Brain pericyte (primary cell): ENCODE measurements around the gene ING4.
A peak's percentile ranks its signal among the peaks of the same experiment; 100 is the strongest.

Source experiments
- DNase-seq: peaks from one replicate; pipeline ENCODE4 v3.0.0-alpha.2; 2012; ENCODE audit warnings: low read depth, low spot score

The ING4 gene

DNA sequence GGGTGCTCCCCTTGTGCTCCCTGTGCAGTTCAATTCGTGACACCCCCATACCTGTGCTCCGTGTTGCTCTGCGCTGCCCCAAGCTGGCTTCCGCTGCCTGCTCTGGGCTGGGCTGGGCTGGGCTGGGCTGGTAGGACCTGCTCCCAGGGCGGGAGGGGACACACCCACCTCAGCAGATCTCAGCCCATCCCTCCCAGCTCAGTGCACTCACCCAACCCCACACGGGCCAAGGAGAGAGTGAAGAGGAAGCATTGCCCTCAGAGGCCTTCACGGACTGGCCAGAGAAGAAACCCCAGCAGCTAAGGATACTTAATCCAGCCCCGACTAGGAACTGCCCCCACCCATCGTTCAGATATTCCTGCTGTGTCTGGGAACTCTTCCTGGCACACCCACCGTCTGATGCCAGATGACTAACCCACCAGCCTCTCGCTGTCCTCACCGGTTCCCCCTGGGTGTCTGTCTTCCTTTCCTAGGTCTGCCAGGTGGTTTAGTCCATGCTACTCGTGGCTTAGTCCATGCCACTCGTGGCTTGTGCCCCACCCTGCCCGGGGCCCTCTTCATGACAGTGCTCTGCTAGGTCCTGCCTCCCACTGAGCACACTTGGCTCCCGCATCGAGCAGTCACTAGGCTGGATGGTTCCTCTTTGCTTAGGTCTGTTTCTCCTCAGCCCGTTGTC lies 26.9 kb downstream of the ING4 start, which contains the start of gene LPAR5:
Gene LPAR5 (minus strand): TSS at position 104 of the 676 bp plus-strand sequence. CDS start 14,711 bp downstream, outside the sequence.
- DNase-seq: no peak

DNA sequence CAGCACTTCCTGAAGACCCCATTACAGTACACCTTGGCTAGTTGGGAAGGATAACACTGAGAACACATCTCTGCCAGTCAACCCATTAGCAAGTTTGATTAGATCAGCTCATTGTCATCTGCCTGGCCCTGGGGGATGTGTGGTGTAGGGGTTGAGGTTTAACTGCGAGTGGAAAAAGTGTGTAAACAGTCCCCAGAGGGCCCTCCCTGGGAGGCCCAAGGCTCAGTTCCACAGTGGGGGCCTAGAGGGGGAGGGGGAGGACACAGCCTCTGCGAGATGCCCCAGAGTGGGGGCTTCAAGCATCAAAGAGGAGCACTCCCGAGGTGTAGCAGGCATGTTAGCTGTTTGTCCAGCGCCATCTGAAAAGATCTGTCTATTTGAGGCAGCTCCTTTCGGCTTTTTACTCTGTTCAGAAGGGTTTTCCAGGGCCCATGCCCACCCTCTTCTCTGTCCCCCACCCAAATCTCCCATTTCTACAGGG lies 27.5 kb downstream of the ING4 start:
- DNase-seq: no peak

GRCh38 chr12:6632026-6632983 lies 30.6 kb downstream of the ING4 start:
- no peak for DNase-seq

DNA sequence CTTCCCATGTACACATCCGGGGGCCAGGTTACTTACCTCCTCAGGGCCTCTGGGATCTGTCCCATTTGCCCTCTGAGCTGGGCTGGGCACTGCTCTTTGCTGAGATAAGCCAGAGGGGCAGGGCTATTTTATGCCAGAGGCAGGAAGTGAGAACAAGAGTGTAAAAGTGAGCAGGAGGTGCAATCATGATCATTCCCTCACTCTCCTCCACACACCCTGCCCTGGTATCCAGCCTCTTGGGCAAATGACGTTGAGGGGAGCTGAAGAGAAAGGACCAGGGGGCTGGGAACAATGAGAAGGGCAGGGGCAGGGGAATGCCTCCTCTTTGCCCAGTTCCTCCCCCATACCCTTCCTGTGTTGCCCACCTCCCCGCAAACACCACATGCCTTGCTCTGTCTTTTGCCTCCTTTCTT lies 31.4 kb downstream of the ING4 start:
- no peak for DNase-seq

DNA sequence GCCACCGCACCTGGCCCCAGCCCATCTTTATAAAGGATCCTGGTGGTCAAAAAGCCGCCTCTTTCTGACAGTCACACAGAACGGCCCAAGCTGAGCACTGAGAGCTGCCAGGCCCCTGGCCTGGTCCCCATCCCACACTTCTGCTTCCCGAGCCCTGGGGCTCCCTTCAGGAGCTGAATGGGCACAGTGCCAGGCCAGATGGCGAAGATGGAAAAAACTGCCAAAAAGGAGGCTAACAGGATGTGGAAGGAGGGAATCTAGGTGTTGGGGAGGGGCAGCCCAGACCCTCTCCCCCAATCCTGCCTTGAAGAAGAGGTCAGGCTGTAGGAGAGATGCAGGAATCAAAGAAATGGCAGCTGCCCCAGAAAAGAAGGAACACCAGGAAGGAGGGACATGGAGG lies 32.2 kb downstream of the ING4 start:
- no peak for DNase-seq

DNA sequence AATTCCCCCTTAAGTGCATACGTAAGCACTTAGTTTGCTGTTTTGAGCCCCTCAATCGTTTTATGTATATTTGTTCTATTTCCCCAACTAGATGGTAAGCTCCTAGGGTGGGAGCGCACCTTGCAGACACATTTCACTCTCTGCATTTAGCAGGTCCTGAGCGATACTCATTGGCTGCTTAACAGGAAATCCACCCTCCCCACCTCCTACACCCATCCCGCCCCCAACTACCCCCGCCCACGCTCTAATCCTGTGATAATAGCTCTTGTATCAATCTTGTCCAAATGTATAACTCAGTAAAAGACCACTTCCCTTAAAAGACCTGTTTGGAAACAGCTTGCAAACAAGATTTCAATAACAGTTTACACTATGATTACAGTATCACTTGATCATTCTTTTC lies 35.3 kb downstream of the ING4 start:
- DNase-seq: no peak

DNA sequence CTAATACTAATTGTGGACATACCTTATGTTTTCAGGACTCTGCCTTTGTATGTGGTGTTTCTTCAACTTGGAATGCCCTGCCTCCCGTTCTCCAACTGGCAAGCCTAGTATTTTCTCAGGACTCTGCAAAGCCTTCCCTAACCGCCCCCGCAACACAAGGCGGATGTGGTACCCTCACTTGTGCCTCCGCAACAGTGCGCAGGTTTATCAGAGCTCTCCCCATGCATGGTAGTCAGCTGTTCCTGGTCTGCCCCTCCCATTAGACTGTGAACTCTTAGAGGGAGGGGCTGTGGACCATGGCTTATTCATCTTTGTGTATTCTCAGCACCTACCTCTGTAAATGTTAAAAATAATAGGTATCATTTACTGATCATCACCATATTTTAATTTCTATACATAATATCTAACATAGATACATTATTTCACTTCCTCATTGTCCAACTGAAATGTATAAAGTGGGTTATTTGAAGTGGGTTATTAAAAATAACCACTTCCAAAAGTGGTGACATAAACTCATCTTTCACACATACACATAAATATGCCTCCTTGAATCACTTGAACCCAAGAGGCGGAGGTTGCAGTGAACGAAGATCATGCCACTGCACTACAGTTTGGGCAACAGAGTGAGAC lies 36.1 kb downstream of the ING4 start:
- no peak for DNase-seq

DNA sequence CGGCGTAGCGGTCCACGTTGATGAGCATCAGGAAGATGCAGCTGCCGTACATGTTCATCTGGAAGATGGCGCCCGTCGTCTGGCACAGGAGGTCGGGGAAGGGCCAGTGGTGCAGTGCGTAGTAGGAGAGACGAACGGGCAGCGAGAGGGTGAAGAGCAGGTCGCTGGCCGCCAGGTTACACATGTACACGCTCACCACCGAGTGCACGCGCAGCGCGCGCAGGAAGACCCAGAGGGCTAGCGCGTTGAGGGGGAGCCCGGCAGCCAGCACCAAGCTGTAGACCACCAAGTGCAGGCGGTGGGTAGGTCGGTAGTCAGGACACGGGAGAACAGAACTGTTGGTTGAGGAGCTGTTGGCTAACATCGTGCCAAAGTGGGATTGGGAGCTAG lies 42.0 kb downstream of the ING4 start:
- DNase-seq: no peak

GRCh38 chr12:6620137-6620884 lies 42.6 kb downstream of the ING4 start:
- no peak for DNase-seq

DNA sequence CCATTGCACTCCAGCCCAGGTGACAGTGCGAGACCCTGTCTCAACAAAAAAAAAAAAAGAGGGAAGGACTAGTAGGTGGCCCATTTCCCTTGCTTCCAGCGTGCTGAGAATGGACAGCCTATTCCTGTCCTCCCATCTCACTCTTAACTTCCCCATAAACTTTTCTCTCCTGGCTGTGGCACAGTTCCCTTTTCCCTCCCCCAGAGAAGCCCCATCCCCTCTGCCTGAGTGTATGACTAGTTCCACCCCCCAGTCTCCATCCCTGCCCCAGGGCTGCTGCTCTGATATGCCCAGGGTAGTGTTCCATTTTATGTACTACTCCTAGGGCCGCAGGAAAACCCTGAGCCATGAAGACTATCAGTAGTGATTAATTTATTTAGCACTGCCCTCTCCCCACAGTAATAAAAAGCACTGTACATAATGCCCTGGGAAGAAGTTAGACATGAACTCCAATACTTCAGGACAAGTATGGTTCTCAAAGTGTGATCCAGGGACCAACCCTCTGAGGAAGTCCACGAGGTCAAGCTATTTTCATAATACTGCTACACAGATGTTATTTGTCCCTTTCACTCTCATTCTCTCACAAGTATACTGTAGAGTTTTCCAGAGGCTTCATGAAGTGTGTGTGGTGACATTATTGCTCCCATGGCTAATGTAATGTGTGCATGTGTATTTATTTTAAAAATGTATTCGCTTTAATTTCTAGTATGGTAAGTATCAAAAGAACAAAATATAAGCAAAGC lies 44.3 kb downstream of the ING4 start:
- DNase-seq: no peak

- DNase-seq: no peak
Observed at GRCh38 chr12:6615802-6616201, 47.1 kb downstream of the ING4 start.

GRCh38 chr12:6614513-6615172 lies 48.3 kb downstream of the ING4 start:
- no peak for DNase-seq

DNA sequence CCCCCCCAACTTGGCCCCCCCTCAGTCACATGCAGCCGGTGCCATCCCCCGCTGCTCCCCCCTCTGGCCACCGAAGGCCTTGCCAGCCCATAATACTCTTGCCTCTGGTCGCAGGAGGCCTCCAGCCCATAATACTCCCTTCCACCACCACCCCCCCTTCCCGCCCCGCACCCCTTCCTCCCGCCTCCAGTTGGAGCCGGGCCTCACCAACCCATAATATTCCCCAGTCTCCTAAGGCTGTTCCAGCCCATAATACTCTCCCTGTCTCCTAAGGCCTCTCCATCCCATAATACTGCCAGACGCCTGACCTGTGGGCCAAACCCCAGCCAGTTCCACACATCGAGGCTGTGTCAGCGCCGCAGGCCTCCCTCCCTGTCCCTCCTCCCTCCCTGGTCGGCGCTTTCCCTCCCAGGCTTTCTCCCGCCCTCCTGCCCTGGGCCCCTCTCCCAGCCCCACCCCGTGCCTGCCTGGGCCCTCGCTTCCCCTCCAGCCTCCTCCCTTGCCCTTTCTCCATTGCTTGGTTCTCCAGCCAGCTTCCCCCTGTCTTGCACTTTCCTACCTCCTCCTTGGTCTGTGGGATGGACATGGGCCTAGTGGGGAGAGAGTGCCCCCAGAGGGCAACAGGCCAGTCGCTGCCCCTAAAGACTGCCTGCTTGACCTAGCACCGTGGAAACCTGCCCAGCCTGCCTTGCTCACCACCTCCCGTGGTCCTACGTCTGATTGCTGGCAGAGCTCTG lies 49.0 kb downstream of the ING4 start:
- DNase-seq: peak; percentile 94

DNA sequence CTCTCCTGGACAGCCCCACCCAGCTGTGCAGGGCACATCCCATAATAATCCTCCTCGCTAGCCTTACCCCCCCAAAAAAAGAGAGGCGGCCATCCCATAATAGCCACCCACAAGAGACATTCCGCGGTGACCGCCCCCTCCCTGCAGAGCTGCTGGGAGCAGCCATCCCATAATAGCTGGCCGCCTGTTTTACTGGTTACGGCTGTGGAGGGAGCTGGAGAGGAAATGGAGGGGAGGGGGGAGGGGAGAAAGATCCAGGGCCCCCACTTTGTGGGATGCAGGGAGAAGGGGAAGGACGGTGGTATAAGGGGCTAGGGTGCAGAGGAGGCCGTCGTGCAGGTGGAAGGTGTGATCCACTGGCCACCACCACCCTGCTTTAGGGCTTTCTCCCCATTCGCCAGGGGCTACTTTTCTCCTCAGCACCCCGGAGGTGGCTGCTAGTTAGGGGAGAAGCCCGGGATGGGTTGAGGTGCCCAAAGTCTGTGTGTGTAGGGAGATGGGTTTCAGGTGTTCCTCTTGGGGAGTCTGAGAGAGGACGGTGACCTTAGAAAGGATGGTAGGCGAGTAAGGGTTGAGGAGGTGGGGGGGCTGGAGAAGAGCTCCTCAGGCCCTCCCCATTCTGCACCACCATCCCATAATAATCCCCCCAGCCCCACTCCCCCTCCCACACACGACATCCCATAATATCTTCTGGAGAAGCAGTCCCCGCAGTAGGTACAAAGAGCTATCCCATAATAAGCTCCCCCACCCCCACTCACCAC lies 49.7 kb downstream of the ING4 start:
- DNase-seq: no peak

- no peak for DNase-seq
Observed at GRCh38 chr12:6612652-6613014, 50.3 kb downstream of the ING4 start.

DNA sequence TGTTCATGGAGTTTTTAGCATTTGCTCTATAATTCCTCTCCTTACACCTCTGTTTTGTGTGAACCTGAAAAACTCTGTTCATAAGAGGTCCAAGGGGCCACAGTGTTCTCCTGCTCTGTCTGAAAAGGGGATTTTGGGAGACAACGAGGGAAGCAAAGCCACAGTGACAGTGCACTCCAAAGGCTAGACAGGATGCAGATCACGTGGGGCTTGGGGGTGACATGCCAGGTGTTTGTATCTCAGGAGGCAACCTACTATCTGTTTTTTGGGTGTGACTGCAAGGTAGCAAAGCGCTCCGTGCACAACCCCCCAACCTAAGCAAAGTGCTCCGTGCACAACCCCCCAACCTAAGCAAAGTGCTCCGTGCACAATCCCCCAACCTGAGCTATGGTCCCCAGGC lies 50.7 kb downstream of the ING4 start:
- no peak for DNase-seq

- no peak for DNase-seq
Observed at GRCh38 chr12:6608592-6609281, 54.2 kb downstream of the ING4 start.
